K562 (cell line): ENCODE data around the gene MKNK1.

Experiments
- CREB1 ChIP-seq, 2 experiments: sonication (generic) in 1 of 2; formaldehyde crosslinking in 1 of 2; IDR thresholded peaks; 2 replicates each; pipeline versions ENCODE4 v1.6.1 to v1.8.0; 2012 to 2022; ENCODE audit warnings: inconsistent platforms in 1 of 2, mild to moderate bottlenecking in 1 of 2, missing genetic modification reagents in 1 of 2, moderate library complexity in 1 of 2
- CTCF ChIP-seq, 3 experiments: IDR thresholded peaks in 2 of 3; conservative IDR thresholded peaks in 1 of 3; 2 replicates each; pipeline ENCODE4 v1.5.1; 2011 to 2012; ENCODE audit warnings: low read length in 3 of 3, mild to moderate bottlenecking in 3 of 3, control low read depth in 2 of 3, improper control_type of control experiment in 1 of 3, inconsistent platforms in 1 of 3, low read depth in 1 of 3, mixed read lengths in 1 of 3, moderate library complexity in 1 of 3; ENCODE audit not compliant: insufficient read depth in 2 of 3
- EWSR1 ChIP-seq: fragments of 450-650 bp; IDR thresholded peaks from 2 replicates; pipeline ENCODE4 v1.6.1; 2018; ENCODE audit warnings: borderline replicate concordance, mild to moderate bottlenecking, low read depth, moderate library complexity; ENCODE audit not compliant: partially characterized antibody
- GABPA ChIP-seq: fragments of 200-800 bp; sonication (Bioruptor generic); conservative IDR thresholded peaks from 2 replicates; pipeline ENCODE4 v1.6.1; 2016; ENCODE audit warnings: low read depth, missing genetic modification characterization, missing compliant biosample characterization
- GTF2F1 ChIP-seq: IDR thresholded peaks from 2 replicates; pipeline ENCODE4 v1.6.1; 2011; ENCODE audit warnings: low read depth, low read length, improper control_type of control experiment
- RCOR1 ChIP-seq, 2 experiments: IDR thresholded peaks; 2 replicates each; pipeline ENCODE4 v1.6.1; 2012; ENCODE audit warnings: low read depth in 2 of 2, low read length in 2 of 2, borderline replicate concordance in 1 of 2, improper control_type of control experiment in 1 of 2
- SPI1 ChIP-seq: IDR thresholded peaks from 2 replicates; pipeline ENCODE4 v1.6.1; 2011; ENCODE audit warnings: low read depth, low read length, control low read depth, borderline replicate concordance
- YBX1 ChIP-seq: fragments of 450-650 bp; IDR thresholded peaks from 2 replicates; pipeline ENCODE4 v1.7.1; 2016; ENCODE audit warnings: mild to moderate bottlenecking
- ZBTB7A ChIP-seq: IDR thresholded peaks from 2 replicates; pipeline ENCODE4 v1.6.1; 2011; ENCODE audit warnings: low read depth, mild to moderate bottlenecking, low read length, moderate library complexity, borderline replicate concordance; ENCODE audit not compliant: control insufficient read depth
- ZC3H8 ChIP-seq: fragments of 450-650 bp; IDR thresholded peaks from 2 replicates; pipeline ENCODE4 v1.6.1; 2017
- ZKSCAN8 ChIP-seq: fragments of 200-800 bp; sonication (Bioruptor generic); IDR thresholded peaks from 2 replicates; pipeline ENCODE4 v1.6.1; 2016; ENCODE audit warnings: missing genetic modification characterization, missing compliant biosample characterization
- ZNF277 ChIP-seq: fragments of 250-450 bp; sonication (Bioruptor Pico); IDR thresholded peaks from 2 replicates; pipeline ENCODE4 v1.8.0; 2022; ENCODE audit warnings: inconsistent platforms, mild to moderate bottlenecking, moderate library complexity, borderline replicate concordance
- TF ChIP-seq, protein P1 (sequence below): sonication (generic); formaldehyde crosslinking; IDR thresholded peaks from 2 replicates; pipeline ENCODE4 v1.8.0; 2023; ENCODE audit warnings: missing genetic modification reagents, mild to moderate bottlenecking, borderline replicate concordance

GRCh38 chr1:46642115-46642680 is 38.1 kb upstream of the MKNK1 start:
- TF ChIP-seq ZKSCAN8 (CRISPR knock-in tag) (no peak), YBX1 (no peak), ZBTB7A (no peak), CTCF (IDR thresholded peaks at IDR 0.05 in 2 of 3, conservative IDR thresholded peaks at IDR 0.05 in 1 of 3; ENCODE audit: insufficient read depth in 2 of 3, low read depth in 1 of 3, low read length in 3 of 3) (no peak), GABPA (tag) (no peak), SPI1 (no peak), ZC3H8 (no peak), EWSR1 (no peak), RCOR1 (IDR thresholded peaks at IDR 0.05; ENCODE audit: borderline replicate concordance in 1 of 2, low read depth in 2 of 2, low read length in 2 of 2) (no peak), CREB1 (IDR thresholded peaks at IDR 0.05) (no peak), CREB1 (CRISPR knock-in tag; IDR thresholded peaks at IDR 0.05) (no peak), GTF2F1 (no peak), ZNF277 (no peak)
- TF ChIP-seq, protein P1, sequence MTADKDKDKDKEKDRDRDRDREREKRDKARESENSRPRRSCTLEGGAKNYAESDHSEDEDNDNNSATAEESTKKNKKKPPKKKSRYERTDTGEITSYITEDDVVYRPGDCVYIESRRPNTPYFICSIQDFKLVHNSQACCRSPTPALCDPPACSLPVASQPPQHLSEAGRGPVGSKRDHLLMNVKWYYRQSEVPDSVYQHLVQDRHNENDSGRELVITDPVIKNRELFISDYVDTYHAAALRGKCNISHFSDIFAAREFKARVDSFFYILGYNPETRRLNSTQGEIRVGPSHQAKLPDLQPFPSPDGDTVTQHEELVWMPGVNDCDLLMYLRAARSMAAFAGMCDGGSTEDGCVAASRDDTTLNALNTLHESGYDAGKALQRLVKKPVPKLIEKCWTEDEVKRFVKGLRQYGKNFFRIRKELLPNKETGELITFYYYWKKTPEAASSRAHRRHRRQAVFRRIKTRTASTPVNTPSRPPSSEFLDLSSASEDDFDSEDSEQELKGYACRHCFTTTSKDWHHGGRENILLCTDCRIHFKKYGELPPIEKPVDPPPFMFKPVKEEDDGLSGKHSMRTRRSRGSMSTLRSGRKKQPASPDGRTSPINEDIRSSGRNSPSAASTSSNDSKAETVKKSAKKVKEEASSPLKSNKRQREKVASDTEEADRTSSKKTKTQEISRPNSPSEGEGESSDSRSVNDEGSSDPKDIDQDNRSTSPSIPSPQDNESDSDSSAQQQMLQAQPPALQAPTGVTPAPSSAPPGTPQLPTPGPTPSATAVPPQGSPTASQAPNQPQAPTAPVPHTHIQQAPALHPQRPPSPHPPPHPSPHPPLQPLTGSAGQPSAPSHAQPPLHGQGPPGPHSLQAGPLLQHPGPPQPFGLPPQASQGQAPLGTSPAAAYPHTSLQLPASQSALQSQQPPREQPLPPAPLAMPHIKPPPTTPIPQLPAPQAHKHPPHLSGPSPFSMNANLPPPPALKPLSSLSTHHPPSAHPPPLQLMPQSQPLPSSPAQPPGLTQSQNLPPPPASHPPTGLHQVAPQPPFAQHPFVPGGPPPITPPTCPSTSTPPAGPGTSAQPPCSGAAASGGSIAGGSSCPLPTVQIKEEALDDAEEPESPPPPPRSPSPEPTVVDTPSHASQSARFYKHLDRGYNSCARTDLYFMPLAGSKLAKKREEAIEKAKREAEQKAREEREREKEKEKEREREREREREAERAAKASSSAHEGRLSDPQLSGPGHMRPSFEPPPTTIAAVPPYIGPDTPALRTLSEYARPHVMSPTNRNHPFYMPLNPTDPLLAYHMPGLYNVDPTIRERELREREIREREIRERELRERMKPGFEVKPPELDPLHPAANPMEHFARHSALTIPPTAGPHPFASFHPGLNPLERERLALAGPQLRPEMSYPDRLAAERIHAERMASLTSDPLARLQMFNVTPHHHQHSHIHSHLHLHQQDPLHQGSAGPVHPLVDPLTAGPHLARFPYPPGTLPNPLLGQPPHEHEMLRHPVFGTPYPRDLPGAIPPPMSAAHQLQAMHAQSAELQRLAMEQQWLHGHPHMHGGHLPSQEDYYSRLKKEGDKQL (CRISPR knock-in tag): no peak
